ENCODE results near the gene ITFG1. TPM values are rescaled to one million over a fixed set of nuclear protein-coding genes. Genes with fewer than 3 reads are reported as not detected.
"Not testable (repeated sequence)": the region's sequence is repeated elsewhere in the genome, so short reads cannot be mapped to it uniquely, and the experiment has no call there.

Gene ITFG1
- total RNA-seq, 1 experiment from 2014 or later: 18.0 TPM

- H3K36me3 ChIP-seq: peaks cover 6% of the 10 kb centered on the region; the same call in 1 of the 2 replicates
- H3K9me3 ChIP-seq: no peaks in the 10 kb centered on the region
- no peaks in the 10 kb centered on the region for H3K27me3 ChIP-seq
- H3K4me3 ChIP-seq: no peak overlapping the region
- DNase-seq: no peak
Observed at GRCh38 chr16:47449788-47450187, 11.1 kb downstream of the ITFG1 start.

- DNase-seq: no peak
- no peaks in the 10 kb centered on the region for H3K27me3 ChIP-seq
- no peaks in the 10 kb centered on the region for H3K9me3 ChIP-seq
- H3K4me3 ChIP-seq: no peak overlapping the region
- peaks cover 3% of the 10 kb centered on the region; the same call in 1 of the 2 replicates for H3K36me3 ChIP-seq
Observed at GRCh38 chr16:47448830-47449575, 11.9 kb downstream of the ITFG1 start.

- Histone ChIP-seq H3K36me3 (0 out of 2 replicates have a peak, but pooled peaks cover 2% of the 10 kb centered on the region), H3K4me3 (no peak overlapping the region), H3K27me3 (no peaks in the 10 kb centered on the region), H3K9me3 (no peaks in the 10 kb centered on the region)
- no peak for DNase-seq
Observed at GRCh38 chr16:47446431-47446830, 14.4 kb downstream of the ITFG1 start.

- DNase-seq, H3K27me3 ChIP-seq, H3K36me3 ChIP-seq, H3K4me3 ChIP-seq, H3K9me3 ChIP-seq: not testable (repeated sequence)
Observed at GRCh38 chr16:47442884-47443283, 18.0 kb downstream of the ITFG1 start.

- DNase-seq, H3K4me3 ChIP-seq, H3K36me3 ChIP-seq, H3K27me3 ChIP-seq, H3K9me3 ChIP-seq: not testable (repeated sequence)
Observed at GRCh38 chr16:47440066-47440465, 20.8 kb downstream of the ITFG1 start.

- H3K27me3 ChIP-seq, H3K9me3 ChIP-seq, H3K36me3 ChIP-seq, H3K4me3 ChIP-seq, DNase-seq: not testable (repeated sequence)
Observed at GRCh38 chr16:47434274-47434673, 26.6 kb downstream of the ITFG1 start.

GRCh38 chr16:47431960-47432359, 28.9 kb downstream of the ITFG1 start:
- H3K27me3 ChIP-seq: no peaks in the 10 kb centered on the region
- DNase-seq: no peak
- H3K36me3 ChIP-seq: no peaks in the 10 kb centered on the region; the same call in 1 of the 2 replicates
- no peak overlapping the region for H3K4me3 ChIP-seq
- no peaks in the 10 kb centered on the region for H3K9me3 ChIP-seq

GRCh38 chr16:47426806-47427205, 34.1 kb downstream of the ITFG1 start:
- Histone ChIP-seq H3K27me3 (no peaks in the 10 kb centered on the region), H3K36me3 (peaks cover 2% of the 10 kb centered on the region), H3K9me3 (no peaks in the 10 kb centered on the region), H3K4me3 (no peak overlapping the region)
- DNase-seq: no peak

- Histone ChIP-seq H3K4me3 (no peak overlapping the region), H3K9me3 (no peaks in the 10 kb centered on the region), H3K27me3 (no peaks in the 10 kb centered on the region), H3K36me3 (peaks cover 2% of the 10 kb centered on the region)
- DNase-seq: no peak
Observed at GRCh38 chr16:47424846-47425245, 36.0 kb downstream of the ITFG1 start.

- no peak for DNase-seq
- Histone ChIP-seq H3K9me3 (no peaks in the 10 kb centered on the region), H3K36me3 (no peaks in the 10 kb centered on the region), H3K4me3 (no peak overlapping the region), H3K27me3 (no peaks in the 10 kb centered on the region)
Observed at GRCh38 chr16:47416869-47417268, 44.0 kb downstream of the ITFG1 start.

GRCh38 chr16:47413041-47413440, 47.8 kb downstream of the ITFG1 start:
- Histone ChIP-seq H3K36me3 (no peaks in the 10 kb centered on the region), H3K9me3 (no peaks in the 10 kb centered on the region), H3K27me3 (no peaks in the 10 kb centered on the region), H3K4me3 (no peak overlapping the region)
- DNase-seq: no peak

GRCh38 chr16:47408491-47408890, 52.4 kb downstream of the ITFG1 start:
- no peak for DNase-seq
- H3K9me3 ChIP-seq: no peaks in the 10 kb centered on the region
- no peaks in the 10 kb centered on the region for H3K27me3 ChIP-seq
- no peaks in the 10 kb centered on the region for H3K36me3 ChIP-seq
- no peak overlapping the region for H3K4me3 ChIP-seq

GRCh38 chr16:47395733-47396498, 64.9 kb downstream of the ITFG1 start:
- Histone ChIP-seq H3K36me3 (no peaks in the 10 kb centered on the region), H3K4me3 (no peak overlapping the region), H3K27me3 (no peaks in the 10 kb centered on the region), H3K9me3 (no peaks in the 10 kb centered on the region)
- no peak for DNase-seq

GRCh38 chr16:47392081-47392480, 68.8 kb downstream of the ITFG1 start:
- H3K36me3 ChIP-seq: no peaks in the 10 kb centered on the region
- H3K9me3 ChIP-seq: no peaks in the 10 kb centered on the region
- H3K4me3 ChIP-seq: no peak overlapping the region
- no peak for DNase-seq
- no peaks in the 10 kb centered on the region for H3K27me3 ChIP-seq

GRCh38 chr16:47388705-47389104, 72.2 kb downstream of the ITFG1 start:
- no peak overlapping the region for H3K4me3 ChIP-seq
- no peak for DNase-seq
- H3K9me3 ChIP-seq: no peaks in the 10 kb centered on the region
- H3K27me3 ChIP-seq: no peaks in the 10 kb centered on the region
- H3K36me3 ChIP-seq: no peaks in the 10 kb centered on the region

GRCh38 chr16:47387026-47387734, 73.7 kb downstream of the ITFG1 start:
- H3K27me3 ChIP-seq: no peaks in the 10 kb centered on the region
- DNase-seq: no peak
- no peaks in the 10 kb centered on the region for H3K9me3 ChIP-seq
- H3K36me3 ChIP-seq: no peaks in the 10 kb centered on the region
- no peak overlapping the region for H3K4me3 ChIP-seq

GRCh38 chr16:47386201-47386718, 74.6 kb downstream of the ITFG1 start:
- no peaks in the 10 kb centered on the region for H3K36me3 ChIP-seq
- H3K27me3 ChIP-seq: no peaks in the 10 kb centered on the region
- H3K4me3 ChIP-seq: no peak overlapping the region
- no peaks in the 10 kb centered on the region for H3K9me3 ChIP-seq
- DNase-seq: no peak

Measured in MG63 (cell line).